ENCODE data around the gene ODAM.

ODAM gene

DNA sequence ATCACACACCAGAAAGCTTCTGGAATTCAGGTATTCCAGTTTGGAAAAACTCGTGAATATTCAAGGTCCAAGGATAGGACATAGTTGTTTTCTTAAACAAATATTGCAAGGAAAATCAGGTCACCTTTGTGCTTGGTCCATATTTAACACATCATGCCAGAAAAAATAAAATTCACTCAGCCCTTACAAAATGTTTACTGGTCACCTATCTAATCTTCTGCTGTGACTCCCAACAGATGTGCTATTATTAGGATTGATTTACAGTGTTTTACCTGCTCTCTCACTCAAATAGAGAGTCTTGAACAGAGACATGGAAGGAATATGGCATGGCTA, 56.4 kb downstream of the ODAM start:
- Histone ChIP-seq H3K9ac (ENCODE audit: low read length) (no peak overlapping the region), H3K4me2 (ENCODE audit: low read length) (no peak overlapping the region), H3K4me1 (ENCODE audit: low read length) (peaks cover 7% of the 10 kb centered on the region; the same call in 1 of the 2 replicates), H3K4me3 (ENCODE audit: low read length) (no peak overlapping the region), H3K27ac (ENCODE audit: low read length) (no peak overlapping the region), H3K9me3 (ENCODE audit: insufficient read depth, low read length) (no peaks in the 10 kb centered on the region), H3K36me3 (replicated peaks; ENCODE audit: low read depth, low read length) (no peaks in the 10 kb centered on the region), H2AFZ (ENCODE audit: low read depth, low read length) (no peak overlapping the region), H3K79me2 (ENCODE audit: low read length) (no peaks in the 10 kb centered on the region), H4K20me1 (ENCODE audit: insufficient read depth, low read length) (no peaks in the 10 kb centered on the region), H3K27me3 (ENCODE audit: low read depth, low read length) (no peaks in the 10 kb centered on the region)
- TF ChIP-seq, protein P1, sequence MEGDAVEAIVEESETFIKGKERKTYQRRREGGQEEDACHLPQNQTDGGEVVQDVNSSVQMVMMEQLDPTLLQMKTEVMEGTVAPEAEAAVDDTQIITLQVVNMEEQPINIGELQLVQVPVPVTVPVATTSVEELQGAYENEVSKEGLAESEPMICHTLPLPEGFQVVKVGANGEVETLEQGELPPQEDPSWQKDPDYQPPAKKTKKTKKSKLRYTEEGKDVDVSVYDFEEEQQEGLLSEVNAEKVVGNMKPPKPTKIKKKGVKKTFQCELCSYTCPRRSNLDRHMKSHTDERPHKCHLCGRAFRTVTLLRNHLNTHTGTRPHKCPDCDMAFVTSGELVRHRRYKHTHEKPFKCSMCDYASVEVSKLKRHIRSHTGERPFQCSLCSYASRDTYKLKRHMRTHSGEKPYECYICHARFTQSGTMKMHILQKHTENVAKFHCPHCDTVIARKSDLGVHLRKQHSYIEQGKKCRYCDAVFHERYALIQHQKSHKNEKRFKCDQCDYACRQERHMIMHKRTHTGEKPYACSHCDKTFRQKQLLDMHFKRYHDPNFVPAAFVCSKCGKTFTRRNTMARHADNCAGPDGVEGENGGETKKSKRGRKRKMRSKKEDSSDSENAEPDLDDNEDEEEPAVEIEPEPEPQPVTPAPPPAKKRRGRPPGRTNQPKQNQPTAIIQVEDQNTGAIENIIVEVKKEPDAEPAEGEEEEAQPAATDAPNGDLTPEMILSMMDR (IDR thresholded peaks at IDR 0.05; ENCODE audit: low read depth, low read length): no peak
- no peak for TF ChIP-seq EZH2phosphoT487 (IDR thresholded peaks at IDR 0.05; ENCODE audit: low read depth)
